BE2C (cell line): Measurements from ENCODE around the gene AGPAT2.

Experiments
- DNase-seq: peaks from one replicate; pipeline ENCODE4 v3.0.0-alpha.2; 2020
- H3K27me3 ChIP-seq: fragments of 250-450 bp; sonication (Bioruptor Pico); 2 replicates; pipeline ENCODE4 v1.5.1; 2020; ENCODE audit warnings: mild to moderate bottlenecking
- H3K36me3 ChIP-seq: fragments of 250-450 bp; sonication (Bioruptor Pico); 2 replicates; pipeline ENCODE4 v1.5.1; 2020; ENCODE audit warnings: mild to moderate bottlenecking
- H3K4me1 ChIP-seq: fragments of 250-450 bp; sonication (Bioruptor Pico); 2 replicates; pipeline ENCODE4 v1.5.1; 2020
- H3K4me3 ChIP-seq: 2 replicates; pipeline ENCODE4 v1.5.1; 2011; ENCODE audit warnings: low read depth, low read length
- H3K9me3 ChIP-seq: fragments of 250-450 bp; sonication (Bioruptor Pico); 2 replicates; pipeline ENCODE4 v1.5.1; 2020
- TF ChIP-seq, protein P1 (sequence below): IDR thresholded peaks from 2 replicates; pipeline ENCODE4 v1.5.1; 2012; ENCODE audit warnings: mild to moderate bottlenecking, low read depth, low read length

Gene AGPAT2

DNA sequence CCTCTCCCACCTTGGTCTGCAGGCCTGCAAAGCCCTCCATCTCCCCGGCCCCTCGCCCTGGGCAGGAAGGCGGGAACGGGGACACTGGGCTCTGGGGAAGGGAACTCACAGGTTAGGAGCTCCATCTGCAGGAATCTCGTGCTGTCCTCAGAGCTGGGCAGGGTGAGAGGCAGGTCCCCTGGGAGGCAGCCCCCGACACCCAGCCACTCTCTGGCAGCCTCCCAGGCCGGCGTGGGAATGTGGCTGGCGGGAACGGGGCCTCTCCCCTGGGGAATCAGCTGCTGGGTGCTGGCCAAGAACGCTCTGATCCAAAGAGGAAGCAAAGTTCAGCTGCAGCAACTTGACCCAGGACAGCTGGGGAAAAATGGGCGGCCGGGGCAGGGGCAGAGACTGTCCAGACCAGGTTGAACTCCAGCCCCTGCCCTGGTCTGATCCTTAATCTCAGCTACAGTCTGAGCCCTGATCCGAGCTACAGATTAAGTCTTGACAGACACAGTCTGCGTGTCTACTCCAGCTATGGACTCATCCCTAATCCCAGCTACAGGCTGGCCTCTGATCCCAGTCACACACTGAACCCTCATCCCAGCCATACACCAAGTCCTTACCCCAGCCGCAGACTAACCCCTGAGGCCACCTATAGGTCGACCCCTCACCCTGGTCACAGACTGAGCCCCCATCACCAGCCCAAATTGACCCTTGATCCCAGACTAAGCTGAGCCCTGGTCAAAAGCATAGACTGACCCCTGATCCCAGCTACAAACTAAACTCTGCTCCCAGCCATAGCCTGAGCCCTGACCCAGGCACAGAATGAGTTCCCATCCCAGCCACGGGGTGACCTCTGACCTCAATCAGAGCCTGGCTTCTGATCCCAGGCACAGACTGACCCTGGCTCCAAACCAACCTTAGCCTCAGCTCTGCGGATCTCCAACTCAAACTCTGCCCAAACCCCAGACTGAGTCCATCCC lies 61.9 kb downstream of the AGPAT2 start:
- DNase-seq = peak; percentile 77
- H3K36me3 ChIP-seq = no peaks in the 10 kb centered on the region
- H3K4me3 ChIP-seq = no peak overlapping the region
- H3K9me3 ChIP-seq = no peaks in the 10 kb centered on the region
- peaks cover 9% of the 10 kb centered on the region; the same call in 1 of the 2 replicates for H3K4me1 ChIP-seq
- no peaks in the 10 kb centered on the region for H3K27me3 ChIP-seq
- TF ChIP-seq, protein P1, sequence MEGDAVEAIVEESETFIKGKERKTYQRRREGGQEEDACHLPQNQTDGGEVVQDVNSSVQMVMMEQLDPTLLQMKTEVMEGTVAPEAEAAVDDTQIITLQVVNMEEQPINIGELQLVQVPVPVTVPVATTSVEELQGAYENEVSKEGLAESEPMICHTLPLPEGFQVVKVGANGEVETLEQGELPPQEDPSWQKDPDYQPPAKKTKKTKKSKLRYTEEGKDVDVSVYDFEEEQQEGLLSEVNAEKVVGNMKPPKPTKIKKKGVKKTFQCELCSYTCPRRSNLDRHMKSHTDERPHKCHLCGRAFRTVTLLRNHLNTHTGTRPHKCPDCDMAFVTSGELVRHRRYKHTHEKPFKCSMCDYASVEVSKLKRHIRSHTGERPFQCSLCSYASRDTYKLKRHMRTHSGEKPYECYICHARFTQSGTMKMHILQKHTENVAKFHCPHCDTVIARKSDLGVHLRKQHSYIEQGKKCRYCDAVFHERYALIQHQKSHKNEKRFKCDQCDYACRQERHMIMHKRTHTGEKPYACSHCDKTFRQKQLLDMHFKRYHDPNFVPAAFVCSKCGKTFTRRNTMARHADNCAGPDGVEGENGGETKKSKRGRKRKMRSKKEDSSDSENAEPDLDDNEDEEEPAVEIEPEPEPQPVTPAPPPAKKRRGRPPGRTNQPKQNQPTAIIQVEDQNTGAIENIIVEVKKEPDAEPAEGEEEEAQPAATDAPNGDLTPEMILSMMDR = peak; percentile 38

DNA sequence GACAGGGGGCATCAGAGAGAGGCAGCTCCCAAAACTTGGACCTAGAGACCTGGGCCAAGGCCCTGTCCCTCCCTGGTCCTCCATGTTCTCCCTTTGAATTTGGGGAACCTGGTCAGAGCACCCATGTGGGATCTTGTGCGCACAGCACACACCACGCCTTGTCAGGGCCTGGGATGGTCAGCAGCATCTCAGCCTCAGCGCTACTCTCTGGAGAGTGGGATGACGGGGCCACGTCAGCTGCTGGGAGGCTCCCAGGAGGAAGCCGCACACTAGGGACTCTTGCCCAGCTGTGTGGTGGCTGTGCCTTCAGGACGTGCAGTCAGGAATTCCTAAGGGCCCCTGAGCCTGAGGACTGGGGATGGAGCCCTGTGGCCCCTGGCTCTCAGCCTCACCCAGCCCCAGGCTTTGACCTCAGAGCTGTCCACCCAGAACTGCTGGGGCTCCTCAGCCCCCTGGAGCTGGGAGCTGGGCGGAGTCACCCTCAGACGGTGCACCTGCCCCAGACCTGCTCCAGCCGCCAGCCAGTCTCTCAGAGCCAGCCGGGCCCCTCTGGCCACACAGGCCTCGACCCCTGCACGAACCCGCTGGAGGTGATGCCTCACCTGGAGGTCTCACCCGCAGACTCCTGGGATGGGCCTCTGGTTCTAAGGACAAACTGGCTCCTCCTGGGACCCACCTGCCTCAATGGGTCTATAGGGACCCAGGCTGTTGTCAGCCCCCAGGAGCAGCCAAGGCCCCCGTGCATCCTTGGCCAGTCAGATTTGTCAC lies 62.9 kb downstream of the AGPAT2 start:
- Histone ChIP-seq H3K36me3 (no peaks in the 10 kb centered on the region), H3K9me3 (no peaks in the 10 kb centered on the region), H3K4me1 (peaks cover 7% of the 10 kb centered on the region; the same call in 1 of the 2 replicates), H3K4me3 (no peak overlapping the region), H3K27me3 (no peaks in the 10 kb centered on the region)
- TF ChIP-seq, protein P1 = no peak
- no peak for DNase-seq

DNA sequence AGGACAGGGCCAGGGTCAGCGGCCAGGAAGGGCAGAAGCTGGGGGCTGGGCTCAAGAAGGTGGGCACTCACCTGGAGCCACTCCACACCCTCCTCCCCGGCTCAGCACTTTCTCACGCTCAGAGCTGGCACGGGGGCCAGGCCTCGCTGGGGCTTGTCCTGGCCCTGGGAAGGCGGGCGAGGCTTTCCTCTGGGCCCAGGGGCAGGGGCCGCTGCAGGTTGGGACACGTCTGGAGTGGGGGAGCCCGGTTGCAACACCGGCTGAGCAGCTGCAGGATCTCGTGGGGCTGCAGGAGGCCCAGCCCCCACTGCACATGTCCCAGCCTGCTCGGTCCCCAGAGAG lies 63.4 kb downstream of the AGPAT2 start:
- Histone ChIP-seq H3K4me3 (no peak overlapping the region), H3K27me3 (no peaks in the 10 kb centered on the region), H3K9me3 (no peaks in the 10 kb centered on the region), H3K36me3 (no peaks in the 10 kb centered on the region), H3K4me1 (peaks cover 7% of the 10 kb centered on the region; the same call in 1 of the 2 replicates)
- no peak for DNase-seq
- TF ChIP-seq, protein P1 = no peak
